Left ventricle myocardium superior (tissue), 1 donor: ENCODE measurements around the gene POLL. TPM values are rescaled to one million over a fixed set of nuclear protein-coding genes. Genes with fewer than 3 reads are reported as not detected.
A peak's percentile ranks its signal among the peaks of the same experiment; 100 is the strongest.
"Not testable (repeated sequence)": the region's sequence is repeated elsewhere in the genome, so short reads cannot be mapped to it uniquely, and the experiment has no call there.

Experiments used
- ATAC-seq: fragments of 200-7000 bp; cut with Tn5 transposase; one replicate; pipeline ENCODE4 v1.9.1; 2020; ENCODE audit warnings: mild to moderate bottlenecking, moderate library complexity
- DNase-seq: peaks from one replicate; pipeline ENCODE4 v3.0.0-alpha.2; 2020
- intact Hi-C: fragments of 100-400 bp; cut with micrococcal nuclease; formaldehyde crosslinking; loops from one replicate; pipeline ENCODE4 v1.11.0; 2022
- long read RNA-seq: library from polyadenylated mRNA; unstranded; transcript quantifications from one replicate; pipeline ENCODE4 v2.0.0, GENCODE V29; 2021
- total RNA-seq: library from RNA; stranded (reverse); fragmentation: NEBNext Ultra II Directional; extraction: Animal tissue kit (Norgen Biotek cat#: 25700); gene quantifications from one replicate; pipeline ENCODE4 v1.2.1, GENCODE V29; 2021
- donor health status: DM: no; HTN: yes; CAD: no; lungs with severe emphysema.

The POLL gene
- total RNA-seq, result 20.1 TPM
- long read RNA-seq, partial matches to known transcripts, result 3 of 23 reads
- long read RNA-seq, other reads (novel, unspliced or antisense), result 13 of 23 reads

DNA sequence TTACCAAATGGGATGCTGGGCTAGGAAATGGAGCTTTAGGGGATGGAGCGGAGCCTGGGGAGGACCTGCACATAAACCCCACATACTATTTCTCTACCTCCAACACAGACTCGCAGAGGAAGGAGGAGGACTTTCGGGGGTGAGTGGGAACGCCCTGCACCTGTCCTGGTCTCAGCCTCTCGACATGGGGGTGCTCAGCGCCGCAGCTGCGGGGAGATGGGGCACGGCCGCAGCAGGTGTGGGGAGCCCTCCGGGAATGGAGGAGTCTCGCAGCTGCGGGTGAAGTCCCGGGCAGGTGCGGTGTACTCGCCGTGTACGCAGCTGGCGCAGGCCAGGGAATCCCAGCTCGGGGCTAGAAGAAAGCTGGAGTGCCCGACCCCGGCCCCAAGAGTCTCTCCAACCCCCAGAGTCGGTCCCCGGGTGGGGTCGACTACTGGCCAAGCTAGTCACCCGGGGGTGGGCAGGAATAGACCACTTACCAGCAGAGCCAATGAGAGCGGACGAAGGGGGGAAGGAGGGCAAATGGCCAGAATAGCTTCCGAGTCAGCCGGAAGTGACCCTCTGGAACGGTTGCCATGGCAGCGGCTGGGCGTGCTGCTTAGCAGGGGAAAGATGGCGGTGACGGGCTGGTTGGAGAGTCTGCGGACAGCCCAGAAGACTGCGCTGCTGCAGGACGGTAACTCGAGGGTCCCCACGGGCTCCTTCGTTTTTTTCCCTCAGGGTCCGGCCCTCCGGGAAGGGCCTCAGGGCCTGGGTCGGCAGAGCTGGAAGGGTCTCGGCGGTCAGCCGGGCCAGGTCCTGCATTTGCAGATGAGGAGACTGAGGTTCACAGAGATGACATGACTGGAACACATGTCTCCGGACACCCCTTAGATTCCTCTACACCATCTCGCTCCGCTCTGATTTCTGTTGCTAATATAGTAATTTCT, at the start of gene POLL, which contains the start of gene DPCD:
Gene POLL, minus strand, starts transcription at position 533 of the 929 bp plus-strand sequence. CDS start 897 bp downstream, outside the sequence.
Gene DPCD, plus strand, starts transcription at position 597 of the 929 bp plus-strand sequence. Its CDS starts 16 bp downstream, at position 613.
- peak; percentile 98 for ATAC-seq
- intact Hi-C loops, result no loop called here

DNA sequence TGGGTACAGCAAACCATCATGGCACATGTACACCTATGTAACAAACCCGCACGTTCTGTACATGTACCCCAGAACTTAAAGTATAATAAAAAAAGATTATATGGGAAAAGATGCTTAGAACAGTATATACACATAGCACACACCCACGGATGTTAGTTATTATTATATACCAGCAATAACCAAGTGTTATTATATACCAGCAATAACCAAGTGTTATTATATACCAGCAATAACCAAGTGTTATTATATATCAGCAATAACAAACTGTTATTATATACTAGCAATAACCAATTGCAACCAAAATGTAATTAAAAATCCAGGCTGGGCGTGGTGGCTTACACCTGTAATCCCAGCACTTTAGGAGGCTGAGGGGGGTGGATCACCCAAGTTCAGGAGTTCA, 45.5 kb upstream of the POLL start:
- intact Hi-C loops, DNase-seq, ATAC-seq: not testable (repeated sequence)

More for the DNA sequence above, at the start of gene POLL, which contains the start of gene DPCD:
- peak; percentile 99 for DNase-seq

DNA sequence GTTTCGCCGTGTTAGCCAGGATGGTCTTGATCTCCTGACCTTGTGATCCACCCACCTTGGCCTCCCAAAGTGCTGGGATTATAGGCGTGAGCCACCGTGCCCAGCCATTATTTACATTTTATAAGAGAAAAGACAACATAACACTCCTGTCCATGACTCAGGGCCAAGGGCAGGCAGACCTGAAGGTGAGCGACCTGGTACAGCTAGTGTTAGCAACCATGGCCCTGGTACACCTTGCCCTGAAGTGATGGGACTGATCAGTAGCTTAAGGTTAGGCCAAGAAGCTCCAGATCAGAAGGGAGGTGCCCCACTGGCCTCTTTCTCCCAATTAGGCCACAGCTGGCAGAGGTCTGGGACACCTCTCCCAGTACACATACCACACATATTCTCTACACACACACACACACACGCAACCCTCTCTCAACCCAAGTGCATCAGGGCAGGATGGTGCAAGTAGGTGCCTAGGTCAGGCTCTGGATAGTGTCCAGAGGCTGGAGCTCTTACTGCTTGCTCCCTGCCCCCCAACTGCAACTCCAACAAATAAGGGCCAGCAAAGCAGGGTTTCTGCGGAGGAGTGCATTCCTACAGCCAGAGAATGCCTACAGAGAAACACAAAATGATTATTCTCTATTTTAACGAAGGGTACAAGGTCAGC, 43.9 kb upstream of the POLL start:
- intact Hi-C loops, result no loop called here
- ATAC-seq, result peak; percentile 33

DNA sequence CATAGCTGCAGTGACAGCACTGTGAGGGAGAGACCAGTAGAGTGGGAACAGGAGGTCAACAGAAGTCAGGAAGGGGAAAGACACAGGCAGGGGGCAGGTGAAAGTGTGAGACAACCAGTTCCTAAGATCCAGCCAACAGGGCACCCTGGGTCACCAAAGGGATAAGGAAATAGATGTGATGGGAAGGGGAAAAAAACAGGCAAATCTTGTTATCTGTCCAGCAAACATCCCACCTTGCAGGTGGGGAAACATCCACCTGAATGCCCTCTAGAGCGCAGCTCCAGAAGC, 42.5 kb upstream of the POLL start:
- DNase-seq, result no peak
- no peak for ATAC-seq

More for the DNA sequence above, 43.9 kb upstream of the POLL start:
- no peak for DNase-seq

DNA sequence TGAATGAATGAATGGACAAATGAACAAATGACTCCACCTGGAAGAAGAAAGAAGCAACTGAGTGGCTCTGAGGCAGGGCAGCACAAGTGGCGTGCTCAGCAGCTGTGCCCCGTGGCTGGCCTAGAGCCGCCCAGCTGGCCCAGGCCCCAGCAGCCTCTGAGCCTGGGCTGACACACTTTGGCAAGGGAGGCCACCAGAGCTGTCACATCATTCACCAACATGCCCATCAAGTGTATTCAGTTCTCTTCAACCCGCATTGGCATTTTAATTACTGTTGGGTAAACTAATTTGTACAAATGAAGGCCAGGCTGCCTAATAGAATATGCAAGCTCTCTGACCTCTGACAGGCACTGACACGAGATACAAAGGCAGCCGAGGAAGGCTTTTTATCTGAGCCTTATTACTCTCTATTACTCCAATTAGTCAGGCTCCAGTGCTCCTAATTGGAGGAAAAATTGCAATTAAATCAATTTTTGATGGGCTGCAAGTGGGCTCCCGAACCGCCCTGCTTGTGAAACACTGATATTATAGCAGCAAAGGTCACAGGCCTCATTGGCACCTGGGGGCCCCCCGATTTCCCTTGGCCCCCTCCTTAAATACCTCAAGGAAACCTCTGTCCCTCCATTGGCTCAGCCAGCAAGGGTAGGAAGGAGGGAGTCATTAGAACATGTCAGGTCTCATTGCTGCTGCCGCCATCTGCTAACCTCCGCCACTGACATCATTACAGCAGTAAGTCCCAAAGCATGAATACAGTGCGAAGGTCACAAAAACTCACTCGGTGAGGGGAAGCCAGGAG, 42.0 kb upstream of the POLL start:
- intact Hi-C loops, result no loop called here
- peak; percentile 65 for DNase-seq
- peak; percentile 87 for ATAC-seq

More for the DNA sequence above, 42.5 kb upstream of the POLL start:
- intact Hi-C loops, result no loop called here

- DNase-seq (peak; percentile 43), ATAC-seq (peak; percentile 83)
- intact Hi-C loops, result no loop called here
Observed at GRCh38 chr10:101625821-101626412, 37.9 kb upstream of the POLL start.

DNA sequence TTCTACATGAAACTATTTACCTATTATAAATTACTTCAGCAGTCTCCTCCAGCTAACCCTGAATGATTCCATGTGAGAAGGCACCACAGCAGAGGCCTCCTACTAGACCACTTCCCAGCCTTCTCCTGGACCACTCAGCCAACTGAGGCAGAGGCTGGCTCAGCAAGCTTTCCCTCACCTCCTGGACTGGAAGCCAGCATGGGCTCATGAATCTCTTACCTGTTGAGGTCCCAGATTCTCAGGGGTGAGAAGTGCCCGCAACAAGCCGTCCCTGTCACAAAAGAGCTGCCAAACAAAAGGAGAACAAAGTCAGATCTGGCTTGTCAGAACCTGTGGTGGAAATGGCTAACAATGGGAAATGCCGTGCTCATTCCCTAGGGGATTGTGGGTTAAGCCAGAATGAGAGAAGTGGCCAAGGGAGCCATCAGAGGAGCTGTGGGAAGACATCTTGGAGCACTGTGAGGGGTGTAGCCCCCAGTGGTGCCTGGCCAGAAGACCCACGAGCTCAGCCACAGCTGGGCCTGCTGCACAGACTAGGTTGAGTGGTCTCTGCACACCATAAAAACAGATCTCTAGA, 36.6 kb upstream of the POLL start:
- DNase-seq, result no peak
- intact Hi-C loops, result no loop called here
- ATAC-seq, result no peak

DNA sequence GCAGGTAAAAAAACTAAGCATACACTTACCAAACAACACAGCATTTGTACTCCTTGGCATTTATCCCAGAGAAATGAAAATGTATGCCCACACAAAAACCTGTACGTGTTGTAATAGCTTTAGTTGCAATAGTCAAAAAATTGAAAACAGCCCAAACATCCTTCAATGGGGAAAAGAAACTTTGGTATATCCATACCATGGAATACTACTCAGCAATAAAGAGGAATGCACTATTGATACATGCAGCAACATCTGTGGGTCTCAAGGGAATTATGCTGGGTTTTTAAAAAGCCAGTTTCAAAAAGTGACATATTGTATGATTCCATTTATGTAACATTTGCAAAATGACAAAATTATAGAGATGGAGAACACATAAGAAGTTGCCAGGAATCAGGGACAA, 35.5 kb upstream of the POLL start:
- intact Hi-C loops, result no loop called here
- no peak for ATAC-seq
- DNase-seq, result no peak

GRCh38 chr10:101619983-101620382, 31.9 kb upstream of the POLL start:
- DNase-seq (no peak), ATAC-seq (no peak)
- intact Hi-C loops, result no loop called here

- no peak for DNase-seq
- ATAC-seq, result no peak
- intact Hi-C loops, result no loop called here
Observed at GRCh38 chr10:101618871-101619270, 30.8 kb upstream of the POLL start.

DNA sequence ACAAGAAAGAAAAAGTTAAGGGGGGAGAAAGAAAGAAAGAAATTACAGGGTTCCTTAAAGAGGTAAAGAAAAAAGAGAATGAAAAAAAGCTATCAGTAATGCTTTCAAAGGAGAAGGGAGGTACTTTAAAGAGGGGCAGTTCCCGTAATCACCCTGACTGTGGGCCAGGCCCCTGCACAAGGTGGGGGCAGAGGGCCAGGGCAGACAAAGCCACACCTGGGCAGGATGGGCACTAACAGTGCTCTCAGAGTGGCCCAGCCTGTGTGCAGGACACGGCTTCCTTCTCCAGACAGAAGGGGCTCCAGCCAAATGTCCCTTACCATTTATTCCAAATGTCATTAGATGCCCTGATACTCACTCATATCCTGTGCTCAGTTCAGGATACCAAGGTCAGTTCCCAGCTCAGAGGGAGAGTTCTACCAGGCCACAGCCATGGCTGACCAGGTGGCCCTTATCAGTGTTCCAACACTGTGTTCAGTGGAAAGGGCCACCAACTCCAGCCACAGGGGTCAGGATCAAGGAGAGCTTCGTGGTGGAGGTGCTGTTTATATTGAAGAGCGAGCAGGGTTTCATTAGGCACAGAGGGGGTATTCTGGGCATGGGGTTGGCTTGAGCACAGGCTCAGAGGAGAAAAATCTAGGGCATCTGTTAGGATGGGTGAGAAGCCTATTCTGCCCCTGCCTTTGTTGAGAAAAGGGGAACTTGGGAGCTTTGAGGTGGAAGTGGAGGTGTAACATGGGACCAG, 29.9 kb upstream of the POLL start:
- no peak for DNase-seq
- intact Hi-C loops, result no loop called here
- no peak for ATAC-seq

DNA sequence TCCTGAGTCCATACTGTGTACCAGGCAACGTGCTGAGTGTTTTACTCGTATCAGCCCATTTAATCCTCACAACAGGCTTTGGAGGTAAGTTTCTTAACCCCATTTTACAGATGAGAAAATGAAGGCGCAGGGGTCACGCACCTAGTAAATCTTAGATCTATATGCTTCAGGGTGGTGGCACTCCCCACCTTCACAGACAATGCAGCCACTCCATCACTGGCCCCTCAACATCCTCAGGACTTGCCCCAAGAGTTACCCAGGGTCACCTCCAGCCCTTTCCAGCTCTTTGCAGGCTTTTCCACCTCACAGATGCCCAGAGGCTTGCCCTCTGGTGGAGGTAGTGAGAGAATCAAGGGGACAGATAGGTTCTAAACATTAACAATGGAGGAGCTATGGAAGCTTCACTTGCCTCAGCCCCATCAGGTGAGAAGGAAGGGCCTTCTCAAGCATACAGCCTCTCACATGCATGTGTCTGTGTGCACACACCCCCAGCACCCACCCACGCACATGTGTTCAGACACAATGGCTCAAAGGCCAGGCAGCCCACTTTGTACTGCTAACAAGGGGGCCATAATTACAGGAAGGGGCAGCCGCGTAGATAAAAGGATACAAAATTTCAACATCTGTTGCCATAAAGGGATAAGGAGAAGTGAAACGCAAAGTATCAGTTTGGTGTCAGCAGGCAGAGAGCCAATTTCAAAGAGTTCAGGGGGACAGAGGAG, 29.2 kb upstream of the POLL start:
- DNase-seq, result no peak
- intact Hi-C loops, result no loop called here
- no peak for ATAC-seq

DNA sequence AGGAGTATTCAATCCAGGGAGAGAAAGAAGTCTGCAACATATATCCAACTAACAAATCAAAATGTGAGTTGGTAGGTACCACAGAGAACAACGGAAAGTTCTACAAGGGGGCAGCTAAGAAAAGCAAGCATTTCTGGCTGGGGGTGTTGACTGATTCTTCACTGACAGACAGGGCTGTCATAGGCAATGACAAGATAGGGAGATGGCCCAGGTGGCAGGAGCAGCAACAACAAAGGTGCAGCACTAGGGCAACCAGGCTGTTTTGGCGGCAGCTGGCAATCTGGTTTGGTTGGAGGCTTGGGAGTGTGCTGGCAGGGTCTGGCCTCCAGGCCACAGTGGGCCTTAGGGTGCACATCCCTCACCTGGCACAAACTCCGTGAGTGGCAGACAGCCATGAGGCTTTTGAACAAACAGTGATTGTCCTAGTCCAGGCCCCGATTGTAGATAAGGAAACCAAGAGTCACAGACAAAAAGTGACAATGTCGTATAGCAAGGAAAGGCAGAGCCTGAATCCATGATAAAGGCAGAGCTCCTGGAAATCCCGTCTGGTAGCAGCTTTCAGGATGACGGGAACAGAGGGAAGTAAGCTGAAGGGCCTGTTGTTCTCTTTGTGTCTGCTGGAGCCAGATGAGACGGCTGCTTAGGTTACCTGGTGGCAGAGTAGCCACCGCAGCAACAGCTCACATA, 28.5 kb upstream of the POLL start:
- intact Hi-C loops, result no loop called here
- ATAC-seq, result peak; percentile 59
- DNase-seq, result peak; percentile 50

DNA sequence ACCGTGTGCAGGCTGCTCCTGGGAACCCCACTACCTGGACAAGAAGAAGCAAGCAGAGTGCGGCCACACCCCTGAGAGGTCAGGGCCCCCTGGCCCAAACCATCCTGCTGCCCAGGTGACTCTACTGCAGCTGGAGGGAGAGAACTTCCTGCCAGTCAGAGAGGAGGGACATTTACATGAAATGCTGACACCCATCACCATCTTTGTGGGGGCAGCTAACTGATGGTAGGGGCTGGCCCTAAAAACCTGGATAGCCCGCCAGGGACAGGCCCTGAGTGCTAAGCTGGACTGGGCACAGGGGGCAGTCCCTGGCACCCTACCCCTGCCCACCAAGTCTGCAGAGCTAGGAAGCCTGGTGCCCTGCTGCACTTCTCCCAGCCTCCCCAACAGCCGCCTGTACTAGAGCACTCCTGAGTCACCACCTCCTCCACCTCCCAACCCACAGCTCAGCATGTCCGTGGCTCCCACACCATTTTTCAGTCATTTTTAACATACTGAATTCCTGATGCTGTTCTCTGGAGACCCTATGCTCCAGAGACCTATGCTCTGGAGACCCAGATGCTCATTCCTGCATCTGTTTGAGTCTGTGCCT, 27.6 kb upstream of the POLL start:
- DNase-seq, result no peak
- no peak for ATAC-seq
- intact Hi-C loops, result no loop called here

- ATAC-seq (no peak), DNase-seq (no peak)
- intact Hi-C loops, result no loop called here
Observed at GRCh38 chr10:101614663-101615524, 26.8 kb upstream of the POLL start.

GRCh38 chr10:101613646-101614045, 25.6 kb upstream of the POLL start:
- ATAC-seq (no peak), DNase-seq (no peak)
- intact Hi-C loops, result no loop called here
